SH-SY5Y (cell line): Measurements from ENCODE around the gene RNF214.

ENCODE experiments used
- GATA2 ChIP-seq: IDR thresholded peaks from 2 replicates; pipeline ENCODE4 v1.6.1; 2011; ENCODE audit warnings: mild to moderate bottlenecking, low read depth, low read length
- GATA3 ChIP-seq: IDR thresholded peaks from 2 replicates; pipeline ENCODE4 v1.6.1; 2011; ENCODE audit warnings: low read depth, mild to moderate bottlenecking, low read length, moderate library complexity

DNA sequence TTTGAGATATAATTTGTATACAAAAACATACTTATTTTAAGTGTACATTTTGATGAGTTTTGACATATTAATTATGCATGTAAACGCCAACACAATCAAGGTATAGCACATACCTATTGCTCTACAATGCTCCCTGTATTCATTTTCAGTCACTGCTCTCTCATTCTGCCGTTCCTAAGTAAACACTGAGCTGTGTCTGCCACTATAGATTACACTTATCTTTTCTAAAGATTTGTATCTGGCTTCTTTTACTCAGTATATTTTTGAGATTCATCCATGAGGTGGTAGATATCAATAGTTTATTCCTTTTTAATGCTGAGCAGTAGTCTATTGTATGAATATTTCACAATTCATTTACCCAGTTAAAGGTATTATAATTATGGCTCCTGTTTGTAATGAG is 33.3 kb downstream of the RNF214 start:
- TF ChIP-seq GATA3 (no peak), GATA2 (no peak)
